GM12878 (cell line): ENCODE measurements around the gene ZNF282.

Experiments used
- CTCF ChIP-seq, 3 experiments: IDR thresholded peaks in 2 of 3; conservative IDR thresholded peaks in 1 of 3; 2 replicates each; pipeline ENCODE4 v1.5.1; 2011; ENCODE audit warnings: low read depth in 3 of 3, low read length in 3 of 3, mild to moderate bottlenecking in 3 of 3, control low read depth in 2 of 3, moderate library complexity in 2 of 3, inconsistent platforms in 1 of 3, mixed read lengths in 1 of 3; ENCODE audit not compliant: control insufficient read depth in 2 of 3, insufficient read depth in 1 of 3; ENCODE audit errors: extremely low read depth in 1 of 3
- ESRRA ChIP-seq: IDR thresholded peaks from 2 replicates; pipeline ENCODE4 v1.6.1; 2012; ENCODE audit warnings: mild to moderate bottlenecking, low read length, improper control_type of control experiment
- HCFC1 ChIP-seq: fragments of 150-350 bp; IDR thresholded peaks from 2 replicates; pipeline ENCODE4 v1.6.1; 2014; ENCODE audit warnings: low read length
- HDGF ChIP-seq: fragments of 450-650 bp; IDR thresholded peaks from 2 replicates; pipeline ENCODE4 v1.6.1; 2016; ENCODE audit warnings: antibody characterized with exemption
- POLR2A ChIP-seq: IDR thresholded peaks from 2 replicates; pipeline ENCODE4 v1.6.1; 2011; ENCODE audit warnings: low read depth, mild to moderate bottlenecking, low read length
- POLR2AphosphoS5 ChIP-seq: IDR thresholded peaks from 2 replicates; pipeline ENCODE4 v1.6.1; 2011; ENCODE audit warnings: mild to moderate bottlenecking, low read length, inconsistent platforms
- YY1 ChIP-seq: IDR thresholded peaks from 2 replicates; pipeline ENCODE4 v1.6.1; 2011; ENCODE audit warnings: low read depth, mild to moderate bottlenecking, low read length

- TF ChIP-seq CTCF (IDR thresholded peaks at IDR 0.05 in 2 of 3, conservative IDR thresholded peaks at IDR 0.05 in 1 of 3; ENCODE audit: control insufficient read depth in 2 of 3, extremely low read depth in 1 of 3, insufficient read depth in 1 of 3, low read depth in 3 of 3, low read length in 3 of 3) (no peak), YY1 (no peak), POLR2AphosphoS5 (no peak), POLR2A (no peak), ESRRA (no peak), HCFC1 (no peak), HDGF (no peak)
These were observed 50.4 kb downstream of the ZNF282 start for GRCh38 chr7:149245744-149246143.
